SK-N-MC (cell line): Measurements from ENCODE around the gene PRKAR1B.

Experiments used
- EZH2 ChIP-seq: fragments of 200-600 bp; sonication (generic); IDR thresholded peaks from one replicate; pipeline ENCODE4 v1.6.1; 2017; ENCODE audit warnings: antibody characterized with exemption
- FOXP2 ChIP-seq: optimal IDR thresholded peaks from 2 replicates; pipeline ENCODE3; 2011; ENCODE audit warnings: mild to moderate bottlenecking, moderate library complexity; ENCODE audit not compliant: insufficient read depth; ENCODE audit errors: extremely low read length, control extremely low read depth
- POLR2AphosphoS5 ChIP-seq: IDR thresholded peaks from 2 replicates; pipeline ENCODE4 v1.6.1; 2012; ENCODE audit warnings: mild to moderate bottlenecking, low read depth, low read length, borderline replicate concordance

DNA sequence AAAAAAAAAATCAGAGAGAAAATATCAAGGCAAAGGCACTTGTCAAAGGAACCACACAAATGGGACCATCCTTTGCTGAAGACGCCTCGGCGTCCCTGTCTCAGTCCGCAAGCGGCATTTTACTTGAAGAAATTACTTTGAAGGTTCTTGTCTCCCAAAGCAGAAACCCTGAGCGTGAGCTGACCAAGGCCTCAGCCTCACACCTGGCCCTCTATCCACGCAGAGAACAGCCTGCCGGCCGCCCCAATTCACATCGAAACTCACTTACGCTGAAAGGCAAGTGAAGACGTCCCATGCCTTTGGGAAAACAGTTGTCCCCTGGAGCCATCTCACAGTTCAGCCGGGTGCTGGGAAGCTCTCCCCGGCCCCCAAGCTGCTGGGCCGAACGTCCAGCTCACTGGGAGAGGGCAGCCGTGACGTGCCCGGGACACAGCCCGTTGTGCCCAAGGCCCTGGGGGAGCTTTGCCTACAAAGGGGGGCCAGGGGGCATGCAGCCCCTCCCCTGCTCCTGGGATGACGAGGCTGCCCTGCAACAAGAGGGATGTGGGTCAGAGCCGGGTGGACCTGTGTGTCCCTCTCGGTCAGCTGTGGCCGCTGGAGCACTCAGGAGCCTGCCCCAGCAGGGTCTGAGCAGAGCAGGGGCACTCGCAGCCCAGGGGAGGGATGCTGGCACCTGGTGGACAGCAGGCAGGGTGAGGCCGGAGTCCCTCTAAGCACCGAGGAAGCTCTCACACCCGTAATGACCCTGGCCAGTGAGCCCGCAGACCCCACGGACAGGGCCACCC is 157.8 kb downstream of the PRKAR1B start:
- no peak for TF ChIP-seq EZH2
- TF ChIP-seq POLR2AphosphoS5 = no peak
- TF ChIP-seq FOXP2 = no peak
